Tibial artery (tissue), 4 donors: Measurements from ENCODE around the gene TMEM150B.

Source experiments
- DNase-seq, 2 donors: peaks; one replicate each; pipeline ENCODE4 v3.0.0-alpha.2; 2019
- H3K27ac ChIP-seq, 2 donors: fragments of 200-600 bp; sonication (generic) in 1 of 2; 1 replicate in 1 of 2; 2 replicates in 1 of 2; pipeline ENCODE4 v1.5.1; 2018 to 2019; ENCODE audit warnings: mild to moderate bottlenecking in 1 of 2
- H3K27me3 ChIP-seq, 2 donors: fragments of 200-600 bp; sonication (generic) in 1 of 2; one replicate each; pipeline versions ENCODE4 v1.5.1 to v1.6.0; 2016 to 2019
- H3K36me3 ChIP-seq, 3 donors: fragments of 200-600 bp; sonication (generic) in 2 of 3; one replicate each; pipeline ENCODE4 v1.5.1; 2016 to 2019; ENCODE audit warnings: mild to moderate bottlenecking in 2 of 3
- H3K4me1 ChIP-seq, 4 donors: fragments of 200-600 bp; sonication (generic) in 2 of 4; 1 replicate in 3 of 4; 2 replicates in 1 of 4; pipeline ENCODE4 v1.5.1; 2016 to 2019
- H3K4me3 ChIP-seq, 2 donors: fragments of 200-600 bp; sonication (generic) in 1 of 2; 1 replicate in 1 of 2; 2 replicates in 1 of 2; pipeline ENCODE4 v1.5.1; 2018 to 2019; ENCODE audit warnings: mild to moderate bottlenecking in 2 of 2
- H3K9me3 ChIP-seq, 3 donors: fragments of 200-600 bp; sonication (generic) in 1 of 3; one replicate each; pipeline ENCODE4 v1.5.1; 2016 to 2019
- intact Hi-C: fragments of 100-400 bp; cut with DNase I; formaldehyde crosslinking; loops from one replicate; pipeline ENCODE4 v1.15.0; 2023; ENCODE audit warnings: low total_unique reads
- TF ChIP-seq, protein P1 (sequence below), 2 experiments: fragments of 200-600 bp in 1 of 2; fragments of 450-650 bp in 1 of 2; IDR thresholded peaks; one replicate each; pipeline ENCODE4 v1.5.1; 2017 to 2019; ENCODE audit warnings: antibody characterized with exemption in 2 of 2, mild to moderate bottlenecking in 1 of 2, moderate library complexity in 1 of 2

Gene TMEM150B

DNA sequence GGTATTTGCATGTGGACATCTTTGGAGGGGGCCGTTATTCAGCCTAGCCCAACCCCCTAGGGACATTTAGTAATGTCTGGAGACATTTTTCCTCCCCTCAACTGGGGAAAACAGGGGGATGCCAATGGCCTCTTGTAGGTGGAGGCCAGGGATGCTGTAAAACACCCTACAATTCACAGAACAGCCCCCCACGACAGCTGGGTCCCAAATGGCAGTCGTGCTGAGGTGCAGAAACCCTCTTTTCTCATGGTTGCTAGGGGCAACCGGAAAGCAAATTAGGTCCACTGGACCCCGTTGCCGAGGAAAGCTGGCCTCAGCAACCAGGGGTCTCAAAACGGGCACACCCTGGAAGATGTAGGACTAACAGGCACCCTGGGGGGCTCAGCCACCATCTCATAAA lies 14.6 kb downstream of the TMEM150B start:
- DNase-seq = no peak
- Histone ChIP-seq H3K4me3 (no peak overlapping the region), H3K4me1 (no peaks in the 10 kb centered on the region), H3K27me3 (peaks cover 0 to 3% of the 10 kb centered on the region in 2 donors), H3K27ac (no peak overlapping the region), H3K36me3 (peaks cover 0 to 9% (median 6%) of the 10 kb centered on the region in 3 donors), H3K9me3 (no peaks in the 10 kb centered on the region)
- intact Hi-C loops = no loop called here
- TF ChIP-seq, protein P1, sequence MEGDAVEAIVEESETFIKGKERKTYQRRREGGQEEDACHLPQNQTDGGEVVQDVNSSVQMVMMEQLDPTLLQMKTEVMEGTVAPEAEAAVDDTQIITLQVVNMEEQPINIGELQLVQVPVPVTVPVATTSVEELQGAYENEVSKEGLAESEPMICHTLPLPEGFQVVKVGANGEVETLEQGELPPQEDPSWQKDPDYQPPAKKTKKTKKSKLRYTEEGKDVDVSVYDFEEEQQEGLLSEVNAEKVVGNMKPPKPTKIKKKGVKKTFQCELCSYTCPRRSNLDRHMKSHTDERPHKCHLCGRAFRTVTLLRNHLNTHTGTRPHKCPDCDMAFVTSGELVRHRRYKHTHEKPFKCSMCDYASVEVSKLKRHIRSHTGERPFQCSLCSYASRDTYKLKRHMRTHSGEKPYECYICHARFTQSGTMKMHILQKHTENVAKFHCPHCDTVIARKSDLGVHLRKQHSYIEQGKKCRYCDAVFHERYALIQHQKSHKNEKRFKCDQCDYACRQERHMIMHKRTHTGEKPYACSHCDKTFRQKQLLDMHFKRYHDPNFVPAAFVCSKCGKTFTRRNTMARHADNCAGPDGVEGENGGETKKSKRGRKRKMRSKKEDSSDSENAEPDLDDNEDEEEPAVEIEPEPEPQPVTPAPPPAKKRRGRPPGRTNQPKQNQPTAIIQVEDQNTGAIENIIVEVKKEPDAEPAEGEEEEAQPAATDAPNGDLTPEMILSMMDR (IDR thresholded peaks at IDR 0.05) = no peak

DNA sequence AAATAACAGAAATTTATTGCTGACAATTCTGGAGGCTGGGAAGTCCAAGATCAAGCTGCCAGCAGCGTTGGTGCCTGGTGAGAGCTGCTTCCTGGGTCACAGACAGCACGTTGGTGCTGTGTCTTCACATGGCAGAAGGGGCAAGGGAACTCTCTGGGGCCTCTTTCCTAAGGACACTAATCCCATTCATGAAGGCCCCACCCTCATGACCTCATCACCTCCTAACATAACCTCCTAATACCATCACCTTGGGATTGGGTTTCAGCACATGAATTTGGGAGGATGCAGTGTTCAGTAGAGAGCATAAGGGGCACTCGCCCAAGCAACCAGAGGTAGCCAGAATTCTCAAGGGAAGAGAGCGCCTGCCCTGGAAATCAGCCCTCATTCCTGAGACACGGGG lies 15.7 kb downstream of the TMEM150B start:
- no peak for DNase-seq
- H3K9me3 ChIP-seq = no peaks in the 10 kb centered on the region
- TF ChIP-seq, protein P1 (IDR thresholded peaks at IDR 0.05) = no peak
- H3K27ac ChIP-seq = no peak overlapping the region
- H3K4me3 ChIP-seq = no peak overlapping the region
- peaks cover 0 to 3% of the 10 kb centered on the region in 2 donors for H3K27me3 ChIP-seq
- H3K4me1 ChIP-seq = no peaks in the 10 kb centered on the region
- peaks cover 0 to 9% (median 6%) of the 10 kb centered on the region in 3 donors for H3K36me3 ChIP-seq
- intact Hi-C loops = no loop called here

DNA sequence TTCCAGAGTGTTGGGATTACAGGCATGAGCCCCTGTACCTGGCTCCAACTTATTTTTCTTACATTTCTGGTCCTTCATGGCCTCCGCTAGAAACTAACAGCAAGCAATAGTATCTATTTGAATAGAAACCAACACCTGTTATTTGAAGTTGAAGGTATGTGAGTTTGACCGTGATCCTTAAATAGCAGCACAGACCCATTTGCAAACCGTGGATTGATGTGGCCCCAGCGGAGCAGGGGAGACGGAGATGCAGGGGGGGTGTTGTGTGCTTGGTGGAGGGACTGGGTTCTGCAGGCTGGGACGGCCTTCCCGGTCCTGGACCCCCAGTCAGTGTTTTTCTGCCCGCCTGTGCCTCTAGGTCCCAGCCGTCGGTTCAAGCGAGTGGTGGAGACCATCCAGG lies 16.9 kb downstream of the TMEM150B start:
- no peaks in the 10 kb centered on the region for H3K9me3 ChIP-seq
- intact Hi-C loops = no loop called here
- TF ChIP-seq, protein P1 (IDR thresholded peaks at IDR 0.05) = no peak
- H3K27me3 ChIP-seq = peaks cover 0 to 3% of the 10 kb centered on the region in 2 donors
- H3K27ac ChIP-seq = no peak overlapping the region
- DNase-seq = no peak
- H3K4me3 ChIP-seq = no peak overlapping the region
- peaks cover 0 to 9% (median 6%) of the 10 kb centered on the region in 3 donors for H3K36me3 ChIP-seq
- no peaks in the 10 kb centered on the region for H3K4me1 ChIP-seq

DNA sequence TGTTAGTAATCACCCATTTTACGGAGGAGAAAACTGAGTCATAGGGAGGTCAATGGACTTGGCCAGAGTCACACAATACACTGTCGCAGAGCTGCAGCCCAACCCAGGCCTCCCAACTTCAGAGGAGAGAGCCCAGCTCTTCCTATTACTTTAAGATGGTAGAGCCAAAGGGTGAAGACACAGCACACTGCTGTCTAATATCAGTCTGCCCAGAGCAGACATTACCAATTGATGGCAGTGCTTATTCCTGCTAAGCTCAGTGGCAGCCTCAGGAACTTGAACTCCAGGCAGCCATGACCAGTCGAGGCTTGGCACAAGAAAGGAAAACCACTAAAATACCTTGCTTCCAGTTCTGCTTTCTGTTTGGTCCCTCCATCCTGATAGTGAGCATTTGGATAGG lies 18.4 kb downstream of the TMEM150B start:
- peaks cover 0 to 3% of the 10 kb centered on the region in 2 donors for H3K27me3 ChIP-seq
- H3K27ac ChIP-seq = no peak overlapping the region
- H3K4me1 ChIP-seq = peaks cover 0 to 3% (median 0%) of the 10 kb centered on the region in 4 donors
- intact Hi-C loops = no loop called here
- no peak for DNase-seq
- H3K4me3 ChIP-seq = no peak overlapping the region
- peaks cover 0 to 9% (median 6%) of the 10 kb centered on the region in 3 donors for H3K36me3 ChIP-seq
- TF ChIP-seq, protein P1 (IDR thresholded peaks at IDR 0.05) = no peak
- no peaks in the 10 kb centered on the region for H3K9me3 ChIP-seq

DNA sequence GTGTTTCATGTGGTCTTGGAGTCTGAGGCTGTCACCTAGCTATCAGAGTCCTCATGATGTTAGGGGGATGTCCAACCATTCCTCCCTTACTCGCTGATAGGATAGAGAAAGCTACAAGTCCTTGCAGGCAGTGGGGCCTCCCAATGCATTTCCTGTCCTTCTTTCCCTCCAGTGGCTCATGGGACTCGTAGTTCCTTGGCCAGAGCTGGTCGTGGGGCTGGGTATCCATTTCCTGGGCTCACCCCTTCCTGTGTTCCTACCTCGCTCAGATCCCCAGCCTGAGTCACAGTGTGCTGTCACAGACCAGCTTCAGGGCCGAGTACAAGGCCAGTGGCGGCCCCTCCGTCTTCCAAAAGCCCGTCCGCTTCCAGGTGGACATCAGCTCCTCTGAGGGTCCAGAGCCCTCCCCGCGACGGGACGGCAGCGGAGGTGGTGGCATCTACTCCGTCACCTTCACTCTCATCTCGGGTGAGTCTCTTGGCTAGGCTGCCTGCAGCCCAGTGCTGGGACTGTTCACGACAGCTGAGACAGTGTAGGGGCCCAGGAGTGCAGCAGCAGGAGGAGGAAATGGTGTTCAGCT lies 19.1 kb downstream of the TMEM150B start:
- peaks cover 0 to 9% (median 6%) of the 10 kb centered on the region in 3 donors for H3K36me3 ChIP-seq
- TF ChIP-seq, protein P1 (IDR thresholded peaks at IDR 0.05) = no peak
- no peak overlapping the region for H3K27ac ChIP-seq
- intact Hi-C loops = no loop called here
- no peak for DNase-seq
- H3K4me3 ChIP-seq = no peak overlapping the region
- peaks cover 0 to 3% of the 10 kb centered on the region in 2 donors for H3K27me3 ChIP-seq
- no peaks in the 10 kb centered on the region for H3K9me3 ChIP-seq
- H3K4me1 ChIP-seq = peaks cover 0 to 6% (median 0%) of the 10 kb centered on the region in 4 donors
